GM23338 (cell line): ENCODE data around the gene DEFB123. TPM values are rescaled to one million over a fixed set of nuclear protein-coding genes. Genes with fewer than 3 reads are reported as not detected.

Experiments used
- ATAC-seq: fragments of 200-7000 bp; cut with Tn5 transposase; 3 replicates; pipeline ENCODE4 v1.9.1; 2020
- DNase-seq: peaks from one replicate; pipeline ENCODE4 v3.0.0-alpha.2; 2015; ENCODE audit warnings: low spot score
- H2AFZ ChIP-seq: fragments of 200-600 bp; sonication (generic); 2 replicates; pipeline ENCODE4 v1.8.0; 2016; ENCODE audit warnings: antibody characterized with exemption, mild to moderate bottlenecking, moderate library complexity
- H3F3A ChIP-seq: fragments of 200-600 bp; sonication (generic); replicated peaks from 2 replicates; pipeline ENCODE4 v1.8.0; 2017; ENCODE audit warnings: antibody characterized with exemption, mixed run types, low read depth
- H3K27ac ChIP-seq: fragments of 200-600 bp; sonication (generic); 2 replicates; pipeline ENCODE4 v1.6.1; 2016; ENCODE audit warnings: low read depth
- H3K27me3 ChIP-seq: fragments of 200-600 bp; sonication (generic); 2 replicates; pipeline ENCODE4 v1.8.0; 2016; ENCODE audit warnings: mild to moderate bottlenecking, mixed run types, moderate library complexity; ENCODE audit not compliant: insufficient read depth
- H3K36me3 ChIP-seq: fragments of 200-600 bp; sonication (generic); 2 replicates; pipeline ENCODE4 v1.8.0; 2016; ENCODE audit warnings: mild to moderate bottlenecking; ENCODE audit not compliant: insufficient read depth
- H3K4me1 ChIP-seq: fragments of 200-600 bp; sonication (generic); 2 replicates; pipeline ENCODE4 v1.8.0; 2016; ENCODE audit warnings: mild to moderate bottlenecking, moderate library complexity; ENCODE audit not compliant: insufficient read depth
- H3K4me2 ChIP-seq: fragments of 200-600 bp; sonication (generic); 2 replicates; pipeline ENCODE4 v1.7.1; 2017; ENCODE audit warnings: mixed run types
- H3K4me3 ChIP-seq: fragments of 200-600 bp; sonication (generic); 2 replicates; pipeline ENCODE4 v1.6.1; 2016; ENCODE audit warnings: mixed run types
- H3K79me2 ChIP-seq: fragments of 200-600 bp; sonication (generic); replicated peaks from 2 replicates; pipeline ENCODE4 v1.8.0; 2017; ENCODE audit warnings: mild to moderate bottlenecking; ENCODE audit not compliant: insufficient read depth
- H3K9me2 ChIP-seq: fragments of 200-600 bp; sonication (generic); 2 replicates; pipeline ENCODE4 v1.8.0; 2017; ENCODE audit not compliant: insufficient read depth
- H4K20me1 ChIP-seq: fragments of 200-600 bp; sonication (generic); replicated peaks from 2 replicates; pipeline ENCODE4 v1.8.0; 2017; ENCODE audit warnings: mild to moderate bottlenecking; ENCODE audit not compliant: insufficient read depth
- H3K27ac Mint-ChIP-seq: 2 replicates; pipeline ENCODE4 v1.8.0; 2020; ENCODE audit warnings: inconsistent platforms, mild to moderate bottlenecking, moderate library complexity, mixed read lengths
- H3K27me3 Mint-ChIP-seq: 3 replicates; pipeline ENCODE4 v1.8.0; 2022; ENCODE audit warnings: low read depth, mild to moderate bottlenecking, moderate library complexity, mixed read lengths, inconsistent platforms; ENCODE audit not compliant: insufficient read depth, poor library complexity
- H3K36me3 Mint-ChIP-seq: 3 replicates; pipeline ENCODE4 v1.8.0; 2021; ENCODE audit warnings: low read depth, mild to moderate bottlenecking, inconsistent platforms, moderate library complexity, mixed read lengths
- H3K4me1 Mint-ChIP-seq: 3 replicates; pipeline ENCODE4 v1.8.0; 2020; ENCODE audit warnings: mild to moderate bottlenecking, inconsistent platforms, mixed read lengths
- H3K4me3 Mint-ChIP-seq: 3 replicates; pipeline ENCODE4 v1.8.0; 2021; ENCODE audit warnings: moderate library complexity, mild to moderate bottlenecking, inconsistent platforms, mixed read lengths
- H3K9me3 Mint-ChIP-seq: 3 replicates; pipeline ENCODE4 v1.8.0; 2020; ENCODE audit warnings: moderate library complexity, mild to moderate bottlenecking, inconsistent platforms, mixed read lengths
- CTCF ChIP-seq, 2 experiments: fragments of 200-600 bp in 1 of 2; sonication (generic) in 1 of 2; conservative IDR thresholded peaks; 2 replicates each; pipeline versions ENCODE4 v1.5.1 to v1.6.1; 2016 to 2017; ENCODE audit warnings: antibody characterized with exemption in 2 of 2, low read depth in 2 of 2, mild to moderate bottlenecking in 2 of 2, moderate library complexity in 1 of 2
- EZH2 ChIP-seq: fragments of 200-600 bp; sonication (generic); IDR thresholded peaks from one replicate; pipeline ENCODE4 v1.8.0; 2017; ENCODE audit warnings: antibody characterized with exemption, mild to moderate bottlenecking, low read depth; ENCODE audit not compliant: unreplicated experiment
- ZNF462 ChIP-seq: fragments of 250-450 bp; sonication (Bioruptor Pico); IDR thresholded peaks from 2 replicates; pipeline ENCODE4 v1.5.0; 2020; ENCODE audit warnings: mild to moderate bottlenecking, moderate library complexity
- polyA plus RNA-seq: library from polyadenylated mRNA; unstranded; fragments of >200 nt; fragmentation: Nextera tagmentation; extraction: Ambion mirVana; gene quantifications from 2 replicates; pipeline ENCODE4 v1.2.1, GENCODE V29; 2016
- total RNA-seq: library from RNA; depleted of rRNA; stranded (reverse); fragments of >200 nt; shearing (Covaris generic); gene quantifications from 2 replicates; pipeline ENCODE4 v1.2.3, GENCODE V29; 2014

The DEFB123 gene
- total and polyA plus RNA-seq, 2 experiments from 2014 or later, result not detected

GRCh38 chr20:31475472-31476293 is 35.3 kb downstream of the DEFB123 start:
- no peak overlapping the region for H3K27ac Mint-ChIP-seq
- ATAC-seq, result peak; percentile 55
- peak overlapping the region; percentile 70 for H3K4me3 Mint-ChIP-seq
- peaks cover 78% of the 10 kb centered on the region for H3K9me3 Mint-ChIP-seq
- Histone ChIP-seq H3F3A (0 out of 2 replicates have a peak, but pooled peaks cover 7% of the 10 kb centered on the region), H3K79me2 (no peaks in the 10 kb centered on the region), H3K4me1 (peaks cover 12% of the 10 kb centered on the region), H3K27me3 (peaks cover 76% of the 10 kb centered on the region), H3K4me2 (peak overlapping the region; percentile 100), H2AFZ (peak overlapping the region; percentile 99), H3K27ac (no peak overlapping the region), H4K20me1 (no peaks in the 10 kb centered on the region), H3K4me3 (peak overlapping the region; percentile 76), H3K36me3 (no peaks in the 10 kb centered on the region), H3K9me2 (no peaks in the 10 kb centered on the region)
- TF ChIP-seq EZH2 (peak; percentile 23), CTCF (conservative IDR thresholded peaks at IDR 0.05; ENCODE audit: low read depth in 2 of 2) (0 out of 4 replicates have a peak, but pooled peaks of 1 of the 2 experiments have one; percentile 0), ZNF462 (no peak)
- peak; percentile 59 for DNase-seq
- H3K36me3 Mint-ChIP-seq, result peaks cover 25% of the 10 kb centered on the region
- H3K4me1 Mint-ChIP-seq, result no peaks in the 10 kb centered on the region; the same call in 1 of the 3 replicates
- H3K27me3 Mint-ChIP-seq, result peaks cover 44% of the 10 kb centered on the region
